Right atrium auricular region (tissue), 2 donors: ENCODE data around the gene GPR173. TPM values are rescaled to one million over a fixed set of nuclear protein-coding genes. Genes with fewer than 3 reads are reported as not detected.

Experiments
- DNase-seq: peaks from one replicate; pipeline ENCODE4 v3.0.0-alpha.2; 2019; ENCODE audit warnings: low spot score
- H3K27ac ChIP-seq, 2 donors: fragments of 200-600 bp; sonication (generic); 1 replicate in 1 of 2; 2 replicates in 1 of 2; pipeline ENCODE4 v1.5.1; 2016 to 2019
- H3K27me3 ChIP-seq, 2 donors: fragments of 200-600 bp; sonication (generic); one replicate each; pipeline versions ENCODE4 v1.5.1 to v1.6.0; 2017 to 2019
- H3K36me3 ChIP-seq: fragments of 200-600 bp; sonication (generic); one replicate; pipeline ENCODE4 v1.5.1; 2016
- H3K4me1 ChIP-seq, 2 donors: fragments of 200-600 bp; sonication (generic); one replicate each; pipeline versions ENCODE4 v1.5.1 to v1.6.0; 2017 to 2019
- H3K4me3 ChIP-seq, 2 donors: fragments of 200-600 bp; sonication (generic); 1 replicate in 1 of 2; 2 replicates in 1 of 2; pipeline ENCODE4 v1.5.1; 2017 to 2019; ENCODE audit warnings: mild to moderate bottlenecking in 1 of 2, moderate library complexity in 1 of 2
- H3K9me3 ChIP-seq, 2 donors: fragments of 200-600 bp; sonication (generic); one replicate each; pipeline ENCODE4 v1.5.1; 2019
- total RNA-seq, 2 donors: library from RNA; depleted of rRNA; stranded (reverse); fragments of >200 nt; gene quantifications; one replicate each; pipeline ENCODE4 v1.1.0, GENCODE V29; 2016
- TF ChIP-seq, protein P1 (sequence below), 2 donors: fragments of 200-600 bp; sonication (generic); IDR thresholded peaks; one replicate each; pipeline ENCODE4 v1.5.1; 2019; ENCODE audit warnings: antibody characterized with exemption in 2 of 2

The GPR173 gene
- total RNA-seq, 2 donors from 2014 or later, result 0.93 to 2.4 TPM

DNA sequence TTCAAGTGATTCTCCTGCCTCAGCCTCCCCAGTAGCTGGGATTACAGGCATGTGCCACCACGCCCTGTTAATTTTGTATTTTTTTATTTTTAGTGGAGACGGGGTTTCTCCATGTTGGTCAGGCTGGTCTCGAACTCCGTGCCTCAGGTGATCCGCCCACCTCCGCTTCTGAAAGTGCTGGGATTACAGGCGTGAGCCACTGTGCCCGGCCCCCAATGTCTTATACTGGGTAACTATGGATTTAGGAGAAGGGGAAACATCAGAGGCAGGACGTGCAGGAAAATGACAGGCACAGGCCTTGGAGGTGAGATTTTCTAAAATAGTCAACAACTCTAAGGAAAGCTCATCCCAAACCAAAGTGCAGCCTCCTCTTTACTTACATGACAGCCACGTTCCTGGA is 22.5 kb downstream of the GPR173 start:
- H3K27me3 ChIP-seq, result no peaks in the 10 kb centered on the region
- H3K36me3 ChIP-seq, result no peaks in the 10 kb centered on the region
- DNase-seq, result peak; percentile 54
- TF ChIP-seq, protein P1, sequence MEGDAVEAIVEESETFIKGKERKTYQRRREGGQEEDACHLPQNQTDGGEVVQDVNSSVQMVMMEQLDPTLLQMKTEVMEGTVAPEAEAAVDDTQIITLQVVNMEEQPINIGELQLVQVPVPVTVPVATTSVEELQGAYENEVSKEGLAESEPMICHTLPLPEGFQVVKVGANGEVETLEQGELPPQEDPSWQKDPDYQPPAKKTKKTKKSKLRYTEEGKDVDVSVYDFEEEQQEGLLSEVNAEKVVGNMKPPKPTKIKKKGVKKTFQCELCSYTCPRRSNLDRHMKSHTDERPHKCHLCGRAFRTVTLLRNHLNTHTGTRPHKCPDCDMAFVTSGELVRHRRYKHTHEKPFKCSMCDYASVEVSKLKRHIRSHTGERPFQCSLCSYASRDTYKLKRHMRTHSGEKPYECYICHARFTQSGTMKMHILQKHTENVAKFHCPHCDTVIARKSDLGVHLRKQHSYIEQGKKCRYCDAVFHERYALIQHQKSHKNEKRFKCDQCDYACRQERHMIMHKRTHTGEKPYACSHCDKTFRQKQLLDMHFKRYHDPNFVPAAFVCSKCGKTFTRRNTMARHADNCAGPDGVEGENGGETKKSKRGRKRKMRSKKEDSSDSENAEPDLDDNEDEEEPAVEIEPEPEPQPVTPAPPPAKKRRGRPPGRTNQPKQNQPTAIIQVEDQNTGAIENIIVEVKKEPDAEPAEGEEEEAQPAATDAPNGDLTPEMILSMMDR (IDR thresholded peaks at IDR 0.05), result no peak
- no peak overlapping the region for H3K27ac ChIP-seq
- no peaks in the 10 kb centered on the region for H3K9me3 ChIP-seq
- H3K4me1 ChIP-seq, result no peaks in the 10 kb centered on the region
- H3K4me3 ChIP-seq, result no peak overlapping the region

DNA sequence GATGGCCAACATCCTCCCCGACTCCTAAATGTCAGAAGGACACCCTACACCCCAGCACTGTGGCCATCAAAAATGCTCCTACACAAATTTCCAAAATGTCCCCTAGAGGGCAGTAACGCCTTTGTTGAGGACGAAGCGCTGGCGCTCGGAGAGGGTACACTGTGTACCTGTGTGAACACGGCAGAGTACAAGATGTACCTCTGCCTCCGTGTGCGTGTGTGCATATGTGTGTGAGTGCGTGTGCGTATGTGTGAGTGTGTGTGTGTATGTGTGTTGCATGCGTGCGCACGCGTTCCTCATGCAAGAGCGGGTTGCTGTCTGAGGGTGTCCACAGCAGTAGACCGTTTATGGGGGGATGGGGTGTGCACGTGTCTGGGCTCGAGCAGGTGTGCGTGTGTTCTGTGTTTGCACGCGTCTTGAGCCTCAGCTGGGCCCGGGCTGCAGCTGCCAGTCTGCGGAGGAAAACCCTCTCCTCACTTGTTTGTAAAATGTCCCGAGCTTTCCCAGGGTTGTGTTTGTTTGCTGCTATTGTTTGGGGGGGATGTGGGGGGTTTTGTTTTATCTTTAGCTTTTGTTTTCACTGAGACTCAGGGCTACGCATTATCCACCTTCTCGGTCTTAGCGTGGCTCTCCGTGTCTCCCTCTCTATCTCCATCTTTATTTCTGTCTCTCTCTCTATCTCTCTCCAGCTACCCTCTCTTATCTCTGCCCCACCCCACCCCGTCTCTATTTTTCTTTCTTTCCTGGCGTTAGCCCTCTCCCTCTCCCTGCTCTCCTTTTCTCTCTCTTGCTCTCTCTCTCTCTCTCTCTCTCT is 23.2 kb downstream of the GPR173 start:
- Histone ChIP-seq H3K4me1 (no peaks in the 10 kb centered on the region), H3K27me3 (no peaks in the 10 kb centered on the region), H3K36me3 (no peaks in the 10 kb centered on the region), H3K9me3 (no peaks in the 10 kb centered on the region), H3K27ac (peak overlapping the region; percentile 68 to 78), H3K4me3 (peak overlapping the region; percentile 5 to 38)
- TF ChIP-seq, protein P1 (IDR thresholded peaks at IDR 0.05), result peak; percentile 41 to 77
- DNase-seq, result peak; percentile 87

DNA sequence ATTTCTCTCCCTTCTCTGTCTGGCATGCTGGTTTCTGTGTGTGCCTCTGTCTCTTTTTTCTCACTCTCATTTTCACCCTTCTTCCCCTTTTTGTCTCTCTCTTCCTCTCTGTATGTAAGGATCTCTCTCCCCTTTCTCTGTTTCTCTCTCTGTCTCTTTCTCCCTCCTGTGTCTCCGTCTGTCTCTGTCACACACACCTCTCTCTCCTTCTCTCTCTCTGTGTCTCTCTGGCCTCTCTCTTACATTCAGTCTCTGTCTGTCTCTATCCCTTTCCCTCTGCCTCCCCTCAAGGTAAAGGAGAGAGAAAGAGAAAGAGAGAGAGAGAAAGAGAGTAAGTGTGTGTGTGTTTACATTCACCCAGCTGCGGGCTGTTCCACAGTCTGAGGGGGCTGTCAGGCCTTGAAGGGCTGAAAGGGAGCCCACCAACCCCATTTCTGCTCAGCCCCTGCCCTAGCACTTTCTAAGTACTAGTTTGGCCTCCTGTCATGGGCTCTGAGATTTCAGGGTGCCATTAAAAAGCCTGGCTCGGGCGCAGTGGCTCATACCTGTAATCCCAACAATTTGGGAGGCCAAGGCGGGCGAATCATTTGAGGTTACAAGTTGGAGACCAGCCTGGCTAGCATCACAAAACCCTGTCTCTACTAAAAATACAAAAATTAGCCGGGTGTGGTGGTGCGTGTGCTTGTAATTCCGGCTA is 24.0 kb downstream of the GPR173 start:
- Histone ChIP-seq H3K4me1 (no peaks in the 10 kb centered on the region), H3K27me3 (no peaks in the 10 kb centered on the region), H3K27ac (peak overlapping the region; percentile 68 to 78), H3K36me3 (no peaks in the 10 kb centered on the region), H3K4me3 (peak overlapping the region in 1 of 2 donors; percentile 38), H3K9me3 (no peaks in the 10 kb centered on the region)
- TF ChIP-seq, protein P1 (IDR thresholded peaks at IDR 0.05), result no peak
- DNase-seq, result no peak

DNA sequence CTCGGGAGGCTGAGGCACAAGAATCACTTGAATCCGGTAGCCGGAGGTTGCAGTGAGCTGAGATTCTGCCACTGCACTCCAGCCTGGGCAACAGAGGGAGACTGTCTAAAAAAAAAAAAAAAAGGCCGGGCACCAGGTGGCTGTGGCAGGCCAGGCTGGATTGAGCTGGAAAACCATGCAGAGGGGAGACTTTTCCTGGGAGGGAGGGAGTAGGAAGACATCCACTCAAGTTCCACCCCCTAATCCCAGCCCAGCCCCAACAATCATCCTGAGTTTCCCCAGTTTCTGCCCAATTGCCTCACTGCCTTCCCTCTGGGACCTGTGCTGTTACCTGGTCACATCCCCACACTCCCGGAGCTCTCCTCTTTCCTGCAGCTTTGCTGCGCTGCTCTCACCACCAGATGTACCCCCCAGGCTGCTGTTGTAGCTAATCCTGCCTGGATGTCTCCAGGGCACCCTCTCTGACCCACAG is 24.6 kb downstream of the GPR173 start:
- Histone ChIP-seq H3K4me1 (no peaks in the 10 kb centered on the region), H3K36me3 (no peaks in the 10 kb centered on the region), H3K9me3 (no peaks in the 10 kb centered on the region), H3K27ac (peak overlapping the region; percentile 68 to 78), H3K27me3 (no peaks in the 10 kb centered on the region), H3K4me3 (no peak overlapping the region)
- TF ChIP-seq, protein P1 (IDR thresholded peaks at IDR 0.05), result no peak
- DNase-seq, result no peak

DNA sequence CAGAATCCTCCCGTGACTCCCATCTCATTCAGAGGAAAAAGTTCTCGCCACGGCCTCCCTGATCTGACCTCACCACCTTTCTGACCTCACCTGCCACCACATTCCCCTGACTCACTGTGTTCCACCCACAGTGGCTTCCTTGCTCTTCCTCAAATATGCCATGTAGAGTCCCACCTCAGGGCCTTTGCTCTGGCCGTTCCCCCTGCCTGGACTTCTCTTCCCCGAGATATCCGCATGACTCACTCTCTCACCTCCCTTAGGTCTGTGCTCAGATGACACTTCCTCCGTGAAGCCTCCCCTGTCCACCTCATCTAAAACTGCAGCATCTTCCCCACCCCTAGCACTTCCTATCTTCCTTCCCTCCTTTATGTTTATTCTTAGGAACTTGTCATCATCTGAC is 26.4 kb downstream of the GPR173 start:
- H3K27ac ChIP-seq, result no peak overlapping the region
- no peaks in the 10 kb centered on the region for H3K27me3 ChIP-seq
- no peaks in the 10 kb centered on the region for H3K9me3 ChIP-seq
- no peak for DNase-seq
- no peaks in the 10 kb centered on the region for H3K4me1 ChIP-seq
- TF ChIP-seq, protein P1 (IDR thresholded peaks at IDR 0.05), result no peak
- H3K4me3 ChIP-seq, result no peak overlapping the region
- H3K36me3 ChIP-seq, result no peaks in the 10 kb centered on the region
